HepG2 (cell line): ENCODE results near the gene SMOC1. TPM values are rescaled to one million over a fixed set of nuclear protein-coding genes. Genes with fewer than 3 reads are reported as not detected.

Experiments used
- ATAC-seq: fragments of 200-7000 bp; cut with Tn5 transposase; 3 replicates; pipeline ENCODE4 v1.9.1; 2020; ENCODE audit warnings: mild to moderate bottlenecking, moderate library complexity
- BruUV-seq: library from RNA; stranded (reverse); fragments of 400-500 nt; replicated peaks from 2 replicates; lab custom pipeline; 2021; lab: Mats Ljungman, UMichigan
- CTCF ChIA-PET: fragments of 300-600 bp; formaldehyde crosslinking; extraction: SDS; loops from one replicate; lab custom pipeline; 2021; ENCODE audit warnings: low total read pairs, inconsistent platforms, low intra/inter-chr PET ratio; lab: Yijun Ruan, JAX
- POLR2A ChIA-PET: fragments of 350-600 bp; sonication (Branson Sonifier 250); formaldehyde crosslinking; loops from one replicate; lab custom pipeline; 2020; ENCODE audit warnings: antibody characterized with exemption, inconsistent platforms; lab: Yijun Ruan, JAX
- DNase-seq: peaks from one replicate; pipeline ENCODE4 v3.0.0-alpha.2; 2015; ENCODE audit warnings: low spot score
- FAIRE-seq: peaks from 3 replicates; lab custom pipeline; 2011; peaks lifted over from hg19 to GRCh38; lab: Jason Lieb, UNC
- H2AFZ ChIP-seq: one replicate; pipeline ENCODE4 v1.6.1; 2011; ENCODE audit warnings: low read length, inconsistent platforms
- H3K27ac ChIP-seq: fragments of 300-600 bp; 3 replicates; pipeline ENCODE4 v1.8.0; 2011; ENCODE audit warnings: mixed run types, mild to moderate bottlenecking, mixed read lengths, low read length, inconsistent platforms; ENCODE audit not compliant: insufficient read depth; ENCODE audit errors: extremely low read length
- H3K27me3 ChIP-seq, 2 experiments: fragments of 200-600 bp in 1 of 2; 2 replicates in 1 of 2; 3 replicates in 1 of 2; pipeline versions ENCODE4 v1.6.0 to v1.8.0; 2011; ENCODE audit warnings: low read length in 2 of 2, mild to moderate bottlenecking in 2 of 2, moderate library complexity in 2 of 2, inconsistent platforms in 1 of 2; ENCODE audit not compliant: insufficient read depth in 2 of 2, control insufficient read depth in 1 of 2
- H3K36me3 ChIP-seq, 2 experiments: fragments of 200-600 bp in 1 of 2; replicated peaks in 1 of 2; 2 replicates in 1 of 2; 3 replicates in 1 of 2; pipeline versions ENCODE4 v1.5.1 to v1.8.0; 2011; ENCODE audit warnings: low read length in 2 of 2, inconsistent platforms in 1 of 2; ENCODE audit not compliant: insufficient read depth in 2 of 2, control insufficient read depth in 1 of 2
- H3K4me1 ChIP-seq: 2 replicates; pipeline ENCODE4 v1.5.1; 2012; ENCODE audit warnings: low read length, inconsistent platforms; ENCODE audit not compliant: insufficient read depth
- H3K4me2 ChIP-seq: 2 replicates; pipeline ENCODE4 v1.6.0; 2011; ENCODE audit warnings: low read depth, low read length, inconsistent platforms
- H3K4me3 ChIP-seq, 3 experiments: fragments of 200-600 bp in 1 of 3; sonication (generic), shearing (Covaris generic) in 1 of 3; replicated peaks in 1 of 3; 2 replicates each; pipeline ENCODE4 v1.5.1; 2011 to 2016; ENCODE audit warnings: low read length in 3 of 3, inconsistent platforms in 2 of 3, low read depth in 2 of 3, mild to moderate bottlenecking in 2 of 3, control low read depth in 1 of 3, mixed read lengths in 1 of 3; ENCODE audit not compliant: insufficient read depth in 1 of 3
- H3K79me2 ChIP-seq: one replicate; pipeline ENCODE4 v1.6.1; 2011; ENCODE audit warnings: low read length, inconsistent platforms; ENCODE audit not compliant: insufficient read depth
- H3K9ac ChIP-seq: 2 replicates; pipeline ENCODE4 v1.6.0; 2011; ENCODE audit warnings: mild to moderate bottlenecking, low read depth, low read length, inconsistent platforms; ENCODE audit not compliant: insufficient read depth
- H3K9me3 ChIP-seq: 2 replicates; pipeline ENCODE4 v1.5.1; 2012; ENCODE audit warnings: mild to moderate bottlenecking, low read length
- H4K20me1 ChIP-seq: 2 replicates; pipeline ENCODE4 v1.6.0; 2011; ENCODE audit warnings: inconsistent platforms, mild to moderate bottlenecking, low read length, moderate library complexity; ENCODE audit not compliant: insufficient read depth
- HNRNPLL ChIP-seq: fragments of 200-400 bp; formaldehyde crosslinking; IDR thresholded peaks from 2 replicates; pipeline ENCODE4 v1.6.1; 2017; ENCODE audit warnings: mild to moderate bottlenecking, low read depth, low read length; ENCODE audit not compliant: poor library complexity, severe bottlenecking
- KMT2B ChIP-seq: IDR thresholded peaks from 2 replicates; pipeline ENCODE4 v1.6.1; 2016; ENCODE audit warnings: missing genetic modification reagents, missing compliant biosample characterization
- POLR2AphosphoS5 ChIP-seq: IDR thresholded peaks from 2 replicates; pipeline ENCODE4 v1.6.1; 2012; ENCODE audit warnings: low read depth, low read length
- THAP8 ChIP-seq: sonication (generic); formaldehyde crosslinking; IDR thresholded peaks from 2 replicates; pipeline ENCODE4 v1.5.1; 2020; ENCODE audit warnings: missing genetic modification reagents, mild to moderate bottlenecking, borderline replicate concordance
- ZNF362 ChIP-seq: sonication (generic); formaldehyde crosslinking; IDR thresholded peaks from 2 replicates; pipeline ENCODE4 v1.4.0; 2020; ENCODE audit warnings: missing genetic modification reagents, mild to moderate bottlenecking, borderline replicate concordance
- ZNF562 ChIP-seq: sonication (generic); formaldehyde crosslinking; IDR thresholded peaks from 2 replicates; pipeline ENCODE4 v1.8.0; 2022; ENCODE audit warnings: missing genetic modification reagents, borderline replicate concordance
- ZNF713 ChIP-seq: sonication (generic); formaldehyde crosslinking; IDR thresholded peaks from 2 replicates; pipeline ENCODE4 v1.4.0; 2020; ENCODE audit warnings: mild to moderate bottlenecking, missing genetic modification reagents
- ZSCAN9 ChIP-seq: IDR thresholded peaks from 2 replicates; pipeline ENCODE4 v1.6.1; 2016; ENCODE audit warnings: borderline replicate concordance
- WGBS: methylation state at CpG from one replicate; pipeline ENCODE4 v1.1.6; 2017; ENCODE audit warnings: low lambda C conversion rate; 5-methylcytosine and 5-hydroxymethylcytosine counted together
- in situ Hi-C: cut with HindIII; loops from 2 replicates; pipeline ENCODE4 v1.10.0; 2017; ENCODE audit warnings: low pct_unique_long_range_greater_than_20kb; ENCODE audit not compliant: extremely low pct_ligation_motif_present
- intact Hi-C: fragments of 100-400 bp; cut with micrococcal nuclease; formaldehyde crosslinking; loops from one replicate; pipeline ENCODE4 v1.10.0; 2022; ENCODE audit not compliant: unreplicated experiment
- polyA plus RNA-seq, 8 experiments: library from polyadenylated mRNA; depleted of rRNA in 3 of 8; stranded (reverse) in 7 of 8; unstranded in 1 of 8; fragments of >200 nt; fragmentation: Illumina TruSeq in 4 of 8; extraction: Trizol in 4 of 8; gene quantifications; 2 replicates each; pipeline versions ENCODE4 v1.2.1 to v1.2.3, GENCODE V29; 2011 to 2016; ENCODE audit warnings: low read depth in 4 of 8, missing spikeins in 1 of 8, mixed read lengths in 1 of 8; ENCODE audit not compliant: insufficient read depth in 1 of 8
- total RNA-seq, 5 experiments: library from RNA; depleted of rRNA; stranded (reverse); fragments of >200 nt; fragmentation: Illumina TruSeq; extraction: Trizol; gene quantifications; 2 replicates each; pipeline ENCODE4 v1.2.3, GENCODE V29; 2016; ENCODE audit warnings: low read depth in 1 of 5
- TF ChIP-seq, protein P1 (sequence below): sonication (generic); formaldehyde crosslinking; IDR thresholded peaks from 2 replicates; pipeline ENCODE4 v1.8.0; 2023; ENCODE audit warnings: mild to moderate bottlenecking, missing genetic modification reagents
- TF ChIP-seq, protein P2 (sequence below): sonication (generic); formaldehyde crosslinking; IDR thresholded peaks from 2 replicates; pipeline ENCODE4 v1.9.0; 2021; ENCODE audit warnings: mild to moderate bottlenecking, missing genetic modification reagents

Gene SMOC1
- total and polyA plus RNA-seq, 2 of the 13 experiments (the other 11 are each of a cell fraction or from before 2014, with no cell fraction given), result 17.8 to 35.6 TPM

- TF ChIP-seq, protein P1, sequence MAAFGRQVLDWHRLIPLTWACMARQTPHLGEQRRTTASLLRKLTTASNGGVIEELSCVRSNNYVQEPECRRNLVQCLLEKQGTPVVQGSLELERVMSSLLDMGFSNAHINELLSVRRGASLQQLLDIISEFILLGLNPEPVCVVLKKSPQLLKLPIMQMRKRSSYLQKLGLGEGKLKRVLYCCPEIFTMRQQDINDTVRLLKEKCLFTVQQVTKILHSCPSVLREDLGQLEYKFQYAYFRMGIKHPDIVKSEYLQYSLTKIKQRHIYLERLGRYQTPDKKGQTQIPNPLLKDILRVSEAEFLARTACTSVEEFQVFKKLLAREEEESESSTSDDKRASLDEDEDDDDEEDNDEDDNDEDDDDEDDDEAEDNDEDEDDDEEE (CRISPR knock-in tag), result no peak
These were observed 81.1 kb downstream of the SMOC1 start (continued) for GRCh38 chr14:69960296-69960695.

GRCh38 chr14:69963966-69964365 lies 84.8 kb downstream of the SMOC1 start:
- H3K4me1 ChIP-seq, result no peaks in the 10 kb centered on the region
- H3K27ac ChIP-seq, result no peak overlapping the region
- FAIRE-seq, result no peak
- no peaks in the 10 kb centered on the region for H3K79me2 ChIP-seq
- ChIA-PET POLR2A (no interaction called here), CTCF (no interaction called here)
- WGBS, result 100% methylated on average over 3 of the region's 4 CpGs
- no peak for DNase-seq
- peaks cover 2 to 4% of the 10 kb centered on the region in 2 experiments; a peak in 2 of 5 replicates for H3K36me3 ChIP-seq
- in situ Hi-C loops (no loop called here), intact Hi-C loops (no loop called here)
- no peak overlapping the region for H3K9ac ChIP-seq
- no TSS peak for BruUV-seq
- no peaks in the 10 kb centered on the region; the same call in 1 of the 2 replicates for H4K20me1 ChIP-seq
- H2AFZ ChIP-seq, result no peak overlapping the region
- no peak overlapping the region for H3K4me2 ChIP-seq
- no peak for ATAC-seq
- H3K27me3 ChIP-seq, result no peaks in the 10 kb centered on the region
- H3K4me3 ChIP-seq, result no peak overlapping the region
- H3K9me3 ChIP-seq, result no peaks in the 10 kb centered on the region
- TF ChIP-seq ZSCAN9 (CRISPR knock-in tag) (no peak), ZNF713 (CRISPR knock-in tag) (no peak), POLR2AphosphoS5 (no peak), KMT2B (CRISPR knock-in tag) (no peak), ZNF362 (CRISPR knock-in tag) (no peak), THAP8 (no peak), HNRNPLL (no peak), ZNF562 (CRISPR knock-in tag) (no peak)
- TF ChIP-seq, protein P2, sequence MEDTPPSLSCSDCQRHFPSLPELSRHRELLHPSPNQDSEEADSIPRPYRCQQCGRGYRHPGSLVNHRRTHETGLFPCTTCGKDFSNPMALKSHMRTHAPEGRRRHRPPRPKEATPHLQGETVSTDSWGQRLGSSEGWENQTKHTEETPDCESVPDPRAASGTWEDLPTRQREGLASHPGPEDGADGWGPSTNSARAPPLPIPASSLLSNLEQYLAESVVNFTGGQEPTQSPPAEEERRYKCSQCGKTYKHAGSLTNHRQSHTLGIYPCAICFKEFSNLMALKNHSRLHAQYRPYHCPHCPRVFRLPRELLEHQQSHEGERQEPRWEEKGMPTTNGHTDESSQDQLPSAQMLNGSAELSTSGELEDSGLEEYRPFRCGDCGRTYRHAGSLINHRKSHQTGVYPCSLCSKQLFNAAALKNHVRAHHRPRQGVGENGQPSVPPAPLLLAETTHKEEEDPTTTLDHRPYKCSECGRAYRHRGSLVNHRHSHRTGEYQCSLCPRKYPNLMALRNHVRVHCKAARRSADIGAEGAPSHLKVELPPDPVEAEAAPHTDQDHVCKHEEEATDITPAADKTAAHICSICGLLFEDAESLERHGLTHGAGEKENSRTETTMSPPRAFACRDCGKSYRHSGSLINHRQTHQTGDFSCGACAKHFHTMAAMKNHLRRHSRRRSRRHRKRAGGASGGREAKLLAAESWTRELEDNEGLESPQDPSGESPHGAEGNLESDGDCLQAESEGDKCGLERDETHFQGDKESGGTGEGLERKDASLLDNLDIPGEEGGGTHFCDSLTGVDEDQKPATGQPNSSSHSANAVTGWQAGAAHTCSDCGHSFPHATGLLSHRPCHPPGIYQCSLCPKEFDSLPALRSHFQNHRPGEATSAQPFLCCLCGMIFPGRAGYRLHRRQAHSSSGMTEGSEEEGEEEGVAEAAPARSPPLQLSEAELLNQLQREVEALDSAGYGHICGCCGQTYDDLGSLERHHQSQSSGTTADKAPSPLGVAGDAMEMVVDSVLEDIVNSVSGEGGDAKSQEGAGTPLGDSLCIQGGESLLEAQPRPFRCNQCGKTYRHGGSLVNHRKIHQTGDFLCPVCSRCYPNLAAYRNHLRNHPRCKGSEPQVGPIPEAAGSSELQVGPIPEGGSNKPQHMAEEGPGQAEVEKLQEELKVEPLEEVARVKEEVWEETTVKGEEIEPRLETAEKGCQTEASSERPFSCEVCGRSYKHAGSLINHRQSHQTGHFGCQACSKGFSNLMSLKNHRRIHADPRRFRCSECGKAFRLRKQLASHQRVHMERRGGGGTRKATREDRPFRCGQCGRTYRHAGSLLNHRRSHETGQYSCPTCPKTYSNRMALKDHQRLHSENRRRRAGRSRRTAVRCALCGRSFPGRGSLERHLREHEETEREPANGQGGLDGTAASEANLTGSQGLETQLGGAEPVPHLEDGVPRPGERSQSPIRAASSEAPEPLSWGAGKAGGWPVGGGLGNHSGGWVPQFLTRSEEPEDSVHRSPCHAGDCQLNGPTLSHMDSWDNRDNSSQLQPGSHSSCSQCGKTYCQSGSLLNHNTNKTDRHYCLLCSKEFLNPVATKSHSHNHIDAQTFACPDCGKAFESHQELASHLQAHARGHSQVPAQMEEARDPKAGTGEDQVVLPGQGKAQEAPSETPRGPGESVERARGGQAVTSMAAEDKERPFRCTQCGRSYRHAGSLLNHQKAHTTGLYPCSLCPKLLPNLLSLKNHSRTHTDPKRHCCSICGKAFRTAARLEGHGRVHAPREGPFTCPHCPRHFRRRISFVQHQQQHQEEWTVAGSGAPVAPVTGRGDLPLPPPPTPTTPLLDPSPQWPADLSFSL (CRISPR knock-in tag), result no peak
